ENCODE measurements around the gene ZNF584.

Gene ZNF584

DNA sequence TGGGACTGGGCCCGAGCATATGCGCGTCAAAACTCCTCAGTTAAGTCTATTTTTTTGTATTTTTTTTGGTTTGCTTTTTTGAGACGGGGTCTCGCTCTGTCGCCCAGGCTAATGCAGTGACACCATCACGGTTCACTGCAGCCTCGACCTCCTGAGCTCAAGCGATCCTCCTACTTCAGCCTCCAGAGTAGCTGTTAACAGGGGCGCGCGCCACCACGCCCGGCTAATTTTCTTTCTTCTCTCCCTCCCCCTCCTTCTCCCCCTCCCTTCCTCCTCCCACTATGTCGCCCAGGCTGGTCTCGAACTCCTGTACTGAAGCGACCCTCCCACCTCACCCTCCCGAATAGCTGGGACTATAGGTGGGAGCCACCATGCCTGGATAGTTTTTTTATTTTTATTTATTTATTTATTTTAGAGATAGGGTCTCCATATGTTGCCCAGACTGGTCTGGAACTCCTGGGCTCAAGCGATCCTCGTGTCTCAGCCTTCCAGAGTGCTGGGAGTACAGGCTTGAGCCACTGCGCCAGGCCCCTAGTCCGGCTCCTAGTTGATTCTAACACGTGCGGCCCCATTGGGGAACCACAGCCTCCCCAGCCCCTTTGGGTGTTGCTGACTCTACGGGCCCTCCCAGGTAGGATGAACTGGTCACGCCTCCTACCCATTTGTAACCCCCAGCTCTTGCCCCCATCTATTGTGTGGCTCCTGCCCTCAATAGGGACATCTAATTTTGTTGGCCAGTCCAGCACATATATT, 26.8 kb upstream of the ZNF584 start:
- peak overlapping the region; percentile 91 for H3K27ac ChIP-seq
- no peak for TF ChIP-seq CTCF (conservative IDR thresholded peaks at IDR 0.05)

- no peak overlapping the region for H3K27ac ChIP-seq
- TF ChIP-seq CTCF (conservative IDR thresholded peaks at IDR 0.05), result no peak
Observed at GRCh38 chr19:58382997-58383603, 25.3 kb upstream of the ZNF584 start.

GRCh38 chr19:58385313-58385890, 23.0 kb upstream of the ZNF584 start:
- no peak for TF ChIP-seq CTCF (conservative IDR thresholded peaks at IDR 0.05)
- peak overlapping the region; percentile 100 for H3K27ac ChIP-seq

GRCh38 chr19:58385891-58386575, 22.4 kb upstream of the ZNF584 start:
- H3K27ac ChIP-seq, result peak overlapping the region; percentile 100
- no peak for TF ChIP-seq CTCF (conservative IDR thresholded peaks at IDR 0.05)

GRCh38 chr19:58386576-58387337, 21.7 kb upstream of the ZNF584 start, which contains the start of gene RPS5:
TSS of gene RPS5 (plus strand) at chr19:58387269. CDS start at chr19:58388138, 869 bp downstream.
- TF ChIP-seq CTCF (conservative IDR thresholded peaks at IDR 0.05), result no peak
- peak within 1 kb of the TSS; percentile 100 for H3K27ac ChIP-seq

- 0 out of 2 replicates have a peak, but pooled peaks have one; percentile 7 for TF ChIP-seq CTCF (conservative IDR thresholded peaks at IDR 0.05)
- peak overlapping the region; percentile 100 for H3K27ac ChIP-seq
Observed at GRCh38 chr19:58387338-58388174, 20.9 kb upstream of the ZNF584 start.

Measured in VCaP (cell line).